MG63 (cell line): ENCODE results near the gene SBK1. TPM values are rescaled to one million over a fixed set of nuclear protein-coding genes. Genes with fewer than 3 reads are reported as not detected.

ENCODE experiments used
- DNase-seq: peaks from one replicate; pipeline ENCODE4 v3.0.0-alpha.2; 2020
- H3K27me3 ChIP-seq: fragments of 250-450 bp; sonication (Bioruptor Pico); 2 replicates; pipeline ENCODE4 v1.5.1; 2020; ENCODE audit warnings: mild to moderate bottlenecking, moderate library complexity
- H3K36me3 ChIP-seq: fragments of 250-450 bp; sonication (Bioruptor Pico); 2 replicates; pipeline ENCODE4 v1.5.1; 2020; ENCODE audit warnings: mild to moderate bottlenecking, moderate library complexity
- H3K4me3 ChIP-seq: fragments of 250-450 bp; sonication (Bioruptor Pico); 2 replicates; pipeline ENCODE4 v1.5.1; 2020; ENCODE audit warnings: mild to moderate bottlenecking, moderate library complexity
- H3K9me3 ChIP-seq: fragments of 250-450 bp; sonication (Bioruptor Pico); 2 replicates; pipeline ENCODE4 v1.5.1; 2020; ENCODE audit warnings: mild to moderate bottlenecking, moderate library complexity
- total RNA-seq: library from RNA; depleted of rRNA; stranded (reverse); fragments of >200 nt; shearing (Covaris generic); gene quantifications from 2 replicates; pipeline ENCODE4 v1.2.3, GENCODE V29; 2014; ENCODE audit warnings: low replicate concordance

SBK1 gene
- total RNA-seq, 1 experiment from 2014 or later, result not detected

DNA sequence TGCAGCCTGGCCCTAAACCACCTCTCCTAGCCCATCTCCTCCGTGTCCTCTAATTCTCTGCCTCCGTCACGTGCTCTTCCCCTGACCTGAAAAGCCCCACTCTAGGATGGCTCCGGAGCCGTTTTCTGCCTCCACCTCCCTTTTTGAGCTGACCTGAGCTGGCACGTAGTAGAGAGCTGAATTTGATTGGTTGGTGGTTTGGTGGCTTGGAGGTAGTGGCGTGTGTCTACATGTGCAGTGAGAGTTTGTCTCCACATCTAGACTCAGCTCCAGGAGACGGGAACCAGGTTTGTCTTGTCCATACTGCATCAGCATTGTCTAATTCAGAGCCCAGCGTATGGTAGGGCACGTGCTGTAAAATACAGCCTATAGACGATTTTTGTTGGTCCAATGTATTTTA lies 3.0 kb downstream of the SBK1 start:
- H3K9me3 ChIP-seq, result no peaks in the 10 kb centered on the region
- no peak for DNase-seq
- no peaks in the 10 kb centered on the region for H3K36me3 ChIP-seq
- no peak overlapping the region for H3K4me3 ChIP-seq
- H3K27me3 ChIP-seq, result peaks cover 31% of the 10 kb centered on the region

- no peak for DNase-seq
- no peak overlapping the region for H3K4me3 ChIP-seq
- no peaks in the 10 kb centered on the region for H3K36me3 ChIP-seq
- peaks cover 24% of the 10 kb centered on the region for H3K27me3 ChIP-seq
- no peaks in the 10 kb centered on the region for H3K9me3 ChIP-seq
Measured at GRCh38 chr16:28297308-28297707, 5.0 kb downstream of the SBK1 start.

DNA sequence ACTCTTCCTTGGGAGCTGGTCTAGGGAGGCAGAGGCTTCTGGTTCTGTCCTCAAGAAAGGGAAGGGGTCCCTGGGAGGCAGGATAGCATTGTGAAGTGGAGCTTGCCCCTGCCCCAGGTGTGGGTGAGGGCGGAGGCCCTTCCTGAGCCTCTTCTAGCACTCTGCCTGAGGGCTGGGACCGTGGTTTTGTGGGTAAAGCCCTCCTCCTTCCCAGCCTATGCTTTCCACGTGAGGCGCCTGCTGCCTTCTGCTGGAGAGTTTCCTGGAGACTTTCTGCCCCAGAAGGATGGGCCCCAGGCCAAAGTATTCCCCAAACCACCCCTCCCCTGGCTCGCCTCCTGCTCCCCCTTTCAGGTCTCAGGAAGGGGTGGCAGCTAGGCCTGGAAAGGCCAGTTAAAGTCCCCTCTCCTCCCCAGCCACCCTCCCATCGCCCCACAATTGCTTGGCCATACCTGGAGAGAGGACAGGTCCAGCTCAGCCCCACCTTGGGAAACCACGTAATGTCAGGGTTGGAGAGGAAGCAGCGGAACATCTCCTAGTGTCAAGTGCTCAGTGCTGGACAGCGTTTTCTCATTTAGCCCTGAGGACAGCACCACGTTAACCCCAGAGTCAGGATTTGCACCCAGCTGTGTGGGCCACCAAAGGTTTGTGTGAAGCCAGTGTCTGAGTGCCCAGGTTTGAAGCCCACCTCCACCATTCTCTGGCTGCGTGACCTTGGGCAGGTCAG lies 5.6 kb downstream of the SBK1 start:
- Histone ChIP-seq H3K9me3 (no peaks in the 10 kb centered on the region), H3K4me3 (no peak overlapping the region), H3K27me3 (peaks cover 20% of the 10 kb centered on the region), H3K36me3 (no peaks in the 10 kb centered on the region)
- no peak for DNase-seq

DNA sequence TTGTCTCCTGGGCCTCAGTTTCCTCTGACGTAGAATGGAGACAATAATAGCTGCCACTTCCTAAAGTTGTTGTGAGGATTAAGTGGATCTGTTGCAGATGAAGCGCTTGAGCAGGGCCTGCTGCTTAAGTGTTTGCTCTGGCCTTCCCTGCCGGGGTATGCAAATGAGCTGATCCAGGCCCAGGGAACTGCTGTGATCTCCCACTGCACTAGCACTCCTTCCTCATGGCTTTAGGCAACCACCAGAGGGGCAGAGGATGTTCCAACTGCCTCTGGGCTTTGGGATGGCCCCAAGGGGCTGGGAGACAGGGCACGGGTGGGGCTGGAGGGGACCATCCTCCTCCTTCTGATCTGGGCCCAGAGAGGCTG lies 6.2 kb downstream of the SBK1 start:
- Histone ChIP-seq H3K36me3 (no peaks in the 10 kb centered on the region), H3K9me3 (no peaks in the 10 kb centered on the region), H3K27me3 (peaks cover 14% of the 10 kb centered on the region), H3K4me3 (no peak overlapping the region)
- DNase-seq, result no peak

GRCh38 chr16:28300327-28300726 lies 8.0 kb downstream of the SBK1 start:
- no peak overlapping the region for H3K4me3 ChIP-seq
- H3K36me3 ChIP-seq, result no peaks in the 10 kb centered on the region
- DNase-seq, result no peak
- H3K27me3 ChIP-seq, result peaks cover 2% of the 10 kb centered on the region
- no peaks in the 10 kb centered on the region for H3K9me3 ChIP-seq

- H3K36me3 ChIP-seq, result no peaks in the 10 kb centered on the region
- H3K4me3 ChIP-seq, result no peak overlapping the region
- peaks cover 1% of the 10 kb centered on the region; the same call in 1 of the 2 replicates for H3K27me3 ChIP-seq
- no peaks in the 10 kb centered on the region for H3K9me3 ChIP-seq
- no peak for DNase-seq
Measured at GRCh38 chr16:28301154-28301553, 8.8 kb downstream of the SBK1 start.

GRCh38 chr16:28301620-28302019 lies 9.3 kb downstream of the SBK1 start:
- no peak overlapping the region for H3K4me3 ChIP-seq
- DNase-seq, result no peak
- H3K9me3 ChIP-seq, result no peaks in the 10 kb centered on the region
- peaks cover 6% of the 10 kb centered on the region; the same call in 1 of the 2 replicates for H3K27me3 ChIP-seq
- H3K36me3 ChIP-seq, result no peaks in the 10 kb centered on the region

DNA sequence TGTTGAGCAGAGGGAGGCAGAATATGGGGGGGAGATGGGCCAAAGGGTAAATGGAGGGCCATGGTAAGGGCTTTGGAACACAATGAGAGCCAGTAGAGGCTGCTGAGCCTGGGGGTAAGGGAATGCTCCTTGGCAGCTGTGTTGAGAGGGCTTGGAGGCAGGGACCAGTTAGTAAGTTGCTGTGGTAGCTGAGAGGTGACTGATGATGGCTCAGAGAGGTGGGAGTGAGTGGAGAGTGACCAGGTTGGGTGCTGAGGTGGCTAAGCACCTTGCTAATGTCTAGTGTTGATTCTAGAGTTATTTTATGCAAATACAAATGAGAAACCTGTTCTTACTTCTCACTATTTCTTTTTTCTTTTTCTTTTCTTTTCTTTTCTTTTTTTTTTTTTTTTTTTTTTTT lies 10.8 kb downstream of the SBK1 start:
- H3K36me3 ChIP-seq, result no peaks in the 10 kb centered on the region
- DNase-seq, result no peak
- no peaks in the 10 kb centered on the region for H3K9me3 ChIP-seq
- no peak overlapping the region for H3K4me3 ChIP-seq
- peaks cover 17% of the 10 kb centered on the region for H3K27me3 ChIP-seq

DNA sequence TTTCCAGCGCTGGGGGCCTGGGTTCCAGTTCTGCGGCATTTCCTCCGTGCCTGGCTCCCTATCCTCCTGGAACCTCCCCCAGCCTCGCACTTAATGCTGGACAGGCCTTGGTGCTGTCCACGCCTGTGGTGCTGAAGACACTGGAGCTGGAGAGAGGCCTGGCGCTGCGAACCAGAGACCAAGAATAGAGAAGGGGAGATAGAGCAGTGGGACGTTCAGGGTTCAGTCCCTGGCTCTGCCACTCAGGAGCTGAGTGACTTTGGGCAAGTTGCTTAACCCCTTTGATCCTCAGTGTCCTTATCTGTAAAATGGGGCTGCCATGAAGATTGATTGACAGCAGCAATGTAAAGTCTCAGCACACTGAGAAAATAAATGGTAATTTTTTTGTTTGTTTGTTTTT lies 11.9 kb downstream of the SBK1 start:
- H3K4me3 ChIP-seq, result no peak overlapping the region
- no peaks in the 10 kb centered on the region for H3K36me3 ChIP-seq
- H3K9me3 ChIP-seq, result no peaks in the 10 kb centered on the region
- peak; percentile 59 for DNase-seq
- H3K27me3 ChIP-seq, result peaks cover 25% of the 10 kb centered on the region

- peaks cover 27% of the 10 kb centered on the region for H3K27me3 ChIP-seq
- no peaks in the 10 kb centered on the region for H3K9me3 ChIP-seq
- DNase-seq, result no peak
- H3K36me3 ChIP-seq, result no peaks in the 10 kb centered on the region
- H3K4me3 ChIP-seq, result no peak overlapping the region
Measured at GRCh38 chr16:28307936-28308335, 15.6 kb downstream of the SBK1 start.

- H3K9me3 ChIP-seq, result no peaks in the 10 kb centered on the region
- H3K4me3 ChIP-seq, result no peak overlapping the region
- H3K27me3 ChIP-seq, result peaks cover 27% of the 10 kb centered on the region
- no peak for DNase-seq
- no peaks in the 10 kb centered on the region for H3K36me3 ChIP-seq
Measured at GRCh38 chr16:28308794-28309584, 16.7 kb downstream of the SBK1 start.

DNA sequence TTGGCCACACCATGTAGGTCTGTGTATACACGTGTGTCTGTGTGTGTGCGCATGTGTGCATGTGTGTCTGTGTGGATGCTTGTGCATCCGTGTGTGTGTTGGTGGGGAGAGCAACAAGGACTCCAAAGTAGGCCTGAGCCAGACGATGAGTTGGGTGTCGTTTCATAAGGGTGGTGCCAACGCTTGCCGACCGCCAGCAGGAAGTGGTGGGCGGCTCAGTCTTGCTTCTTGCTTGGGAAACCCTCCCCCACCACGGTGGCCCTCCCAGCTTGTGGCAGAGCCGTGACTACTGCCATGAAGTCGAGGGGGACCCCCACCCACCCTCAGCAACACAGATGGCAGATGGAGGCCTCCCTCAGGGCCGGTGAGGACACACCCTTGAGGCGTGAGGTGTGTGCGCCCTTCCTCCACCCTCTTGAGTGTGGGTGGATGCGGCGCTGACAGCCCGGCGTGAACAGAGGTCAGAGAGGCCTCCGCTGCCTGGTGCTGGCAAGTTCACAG lies 17.5 kb downstream of the SBK1 start:
- no peak for DNase-seq
- Histone ChIP-seq H3K36me3 (no peaks in the 10 kb centered on the region), H3K4me3 (no peak overlapping the region), H3K27me3 (peaks cover 27% of the 10 kb centered on the region), H3K9me3 (no peaks in the 10 kb centered on the region)

DNA sequence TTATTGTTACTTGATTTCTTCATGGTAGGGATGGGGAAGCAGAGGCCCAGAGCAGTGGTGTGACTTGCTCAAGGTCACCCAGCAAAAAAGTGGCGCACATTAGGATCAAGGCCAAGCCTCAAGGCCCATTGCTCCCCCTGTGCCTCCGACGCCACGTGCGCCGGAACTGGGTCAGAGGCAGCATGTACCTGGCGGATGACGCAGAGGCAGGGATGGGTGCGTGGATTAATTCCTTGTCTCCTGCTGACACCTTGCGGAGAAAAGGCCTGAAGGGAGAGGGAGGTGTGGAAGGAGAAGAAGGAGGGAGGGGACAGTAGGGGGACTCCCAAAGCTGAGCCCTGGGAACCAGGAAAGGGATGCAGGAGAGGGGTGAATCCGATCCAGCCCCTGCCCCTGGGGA lies 18.5 kb downstream of the SBK1 start:
- Histone ChIP-seq H3K36me3 (no peaks in the 10 kb centered on the region), H3K4me3 (no peak overlapping the region), H3K9me3 (no peaks in the 10 kb centered on the region), H3K27me3 (peaks cover 27% of the 10 kb centered on the region)
- DNase-seq, result no peak

DNA sequence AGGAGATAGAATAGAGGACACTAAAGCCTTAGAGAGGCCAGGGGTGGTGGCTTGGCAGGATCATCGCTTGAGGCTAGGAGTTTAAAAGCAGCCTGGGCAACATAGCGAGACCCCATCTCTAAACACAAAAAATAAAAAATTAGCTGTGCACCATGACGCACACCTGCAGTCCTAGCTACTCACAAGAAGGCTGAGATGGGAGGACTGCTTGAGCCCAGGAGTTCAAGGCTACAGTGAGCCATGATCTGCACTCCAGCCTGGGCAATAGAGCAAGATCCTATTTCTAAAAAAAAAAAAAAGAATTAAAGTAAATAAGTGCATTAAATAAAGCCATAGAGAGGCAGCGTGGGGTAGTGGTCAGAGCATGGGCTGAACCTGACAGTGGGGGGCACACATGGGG lies 19.1 kb downstream of the SBK1 start:
- no peak overlapping the region for H3K4me3 ChIP-seq
- no peaks in the 10 kb centered on the region for H3K9me3 ChIP-seq
- DNase-seq, result no peak
- peaks cover 23% of the 10 kb centered on the region for H3K27me3 ChIP-seq
- H3K36me3 ChIP-seq, result no peaks in the 10 kb centered on the region

- no peak for DNase-seq
- Histone ChIP-seq H3K9me3 (no peaks in the 10 kb centered on the region), H3K4me3 (no peak overlapping the region), H3K36me3 (no peaks in the 10 kb centered on the region), H3K27me3 (peaks cover 20% of the 10 kb centered on the region)
Measured at GRCh38 chr16:28311913-28312312, 19.6 kb downstream of the SBK1 start.

DNA sequence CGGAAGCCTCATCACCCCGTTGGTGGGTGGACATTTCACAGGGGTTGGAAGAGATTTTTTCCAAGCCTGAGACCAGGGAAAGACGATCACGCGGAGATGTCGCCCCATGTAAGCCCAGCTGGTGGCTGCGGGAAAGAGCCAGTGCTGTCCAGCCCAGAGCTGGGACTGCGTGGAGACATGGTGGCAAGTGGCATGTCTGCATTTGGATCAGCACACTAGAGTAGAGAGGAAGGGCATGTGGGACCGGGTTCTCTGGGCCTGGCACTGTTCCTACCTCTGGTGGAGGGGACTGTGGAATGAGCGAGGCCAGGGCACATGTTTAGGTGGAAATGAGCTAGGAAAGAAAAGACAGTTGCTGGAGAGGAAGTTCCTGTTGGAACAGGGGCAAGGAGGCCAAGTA lies 20.0 kb downstream of the SBK1 start:
- no peak overlapping the region for H3K4me3 ChIP-seq
- DNase-seq, result no peak
- H3K27me3 ChIP-seq, result peaks cover 16% of the 10 kb centered on the region
- H3K36me3 ChIP-seq, result no peaks in the 10 kb centered on the region
- no peaks in the 10 kb centered on the region for H3K9me3 ChIP-seq

GRCh38 chr16:28313587-28313986 lies 21.3 kb downstream of the SBK1 start:
- Histone ChIP-seq H3K27me3 (peaks cover 8% of the 10 kb centered on the region; the same call in 1 of the 2 replicates), H3K36me3 (no peaks in the 10 kb centered on the region), H3K9me3 (no peaks in the 10 kb centered on the region), H3K4me3 (no peak overlapping the region)
- no peak for DNase-seq

DNA sequence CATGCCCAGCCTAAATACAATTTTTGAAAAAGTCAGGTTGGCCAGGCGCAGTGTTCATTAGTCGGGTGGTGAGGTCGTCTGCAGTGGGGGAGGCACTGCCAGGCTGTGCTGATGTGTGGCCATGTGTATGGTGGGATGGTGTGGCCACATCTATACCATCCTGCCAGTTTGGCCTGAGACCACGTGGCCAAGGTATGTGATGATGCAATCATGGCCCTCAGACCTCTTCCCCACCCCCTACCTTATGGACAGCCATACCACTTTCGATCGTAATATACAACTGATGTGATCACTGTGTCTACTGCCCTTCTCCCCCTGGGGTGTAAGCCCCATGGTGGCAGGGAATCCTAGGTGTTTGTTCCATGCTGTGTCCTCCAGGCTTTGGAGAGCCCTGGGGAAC lies 23.7 kb downstream of the SBK1 start:
- Histone ChIP-seq H3K9me3 (no peaks in the 10 kb centered on the region), H3K4me3 (no peak overlapping the region), H3K36me3 (no peaks in the 10 kb centered on the region), H3K27me3 (no peaks in the 10 kb centered on the region; the same call in 1 of the 2 replicates)
- DNase-seq, result no peak
